ENCODE results near the gene CNBD2. TPM values are rescaled to one million over a fixed set of nuclear protein-coding genes. Genes with fewer than 3 reads are reported as not detected.
"Not testable (repeated sequence)": the region's sequence is repeated elsewhere in the genome, so short reads cannot be mapped to it uniquely, and the experiment has no call there.

The CNBD2 gene
- total RNA-seq, 2 experiments from 2014 or later, result 2.9 to 3.5 TPM

GRCh38 chr20:35992713-35993335 lies 24.4 kb downstream of the CNBD2 start:
- DNase-seq, result peak; percentile 61
- Mint-ChIP-seq H3K4me1 (peaks cover 4% of the 10 kb centered on the region), H3K27me3 (peaks cover 3% of the 10 kb centered on the region), H3K27ac (no peak overlapping the region), H3K4me3 (no peak overlapping the region), H3K9me3 (ENCODE audit: low read depth) (no peaks in the 10 kb centered on the region), H3K36me3 (ENCODE audit: low read depth) (no peaks in the 10 kb centered on the region)
- ChIA-PET CTCF (interaction anchor here (0.5 to 6.5 kb wide), 61 partner anchors 8 to 1175 kb away, joined by 3 to 213 read pairs (median 4); partner anchors contain the start of genes CNBD2 and SCAND1), POLR2A (interaction anchor here (0.8 kb wide), 1 partner anchor 39 kb away, joined by 3 read pairs; the partner anchor contains the start of gene SCAND1)
- intact Hi-C loops (cut with DNase I, micrococcal nuclease), result loop anchor here (1.0 to 10.0 kb wide), 3 partner anchors 206 to 452 kb away; no protein-coding TSS in a partner anchor
- peak; percentile 85 for ATAC-seq

- intact Hi-C loops (cut with DNase I, micrococcal nuclease), result loop anchor here (1.0 to 10.0 kb wide), 2 partner anchors 143 to 450 kb away; no protein-coding TSS in a partner anchor
- ChIA-PET POLR2A (no interaction called here), CTCF (interaction anchor here (0.6 to 6.5 kb wide), 22 partner anchors 9 to 677 kb away, joined by 3 to 213 read pairs (median 4); no protein-coding TSS in a partner anchor)
- Mint-ChIP-seq H3K27ac (no peak overlapping the region), H3K4me1 (peaks cover 4% of the 10 kb centered on the region), H3K9me3 (ENCODE audit: low read depth) (no peaks in the 10 kb centered on the region), H3K27me3 (peaks cover 2% of the 10 kb centered on the region), H3K4me3 (no peak overlapping the region), H3K36me3 (ENCODE audit: low read depth) (no peaks in the 10 kb centered on the region)
- ATAC-seq (peak; percentile 90), DNase-seq (peak; percentile 91)
These were observed 26.6 kb downstream of the CNBD2 start for GRCh38 chr20:35994994-35995453.

- H3K4me1 Mint-ChIP-seq; H3K4me3 Mint-ChIP-seq; H3K9me3 Mint-ChIP-seq (ENCODE audit: low read depth); H3K36me3 Mint-ChIP-seq (ENCODE audit: low read depth); DNase-seq; H3K27ac Mint-ChIP-seq; POLR2A ChIA-PET; ATAC-seq; H3K27me3 Mint-ChIP-seq: not testable (repeated sequence)
- intact Hi-C loops (cut with DNase I, micrococcal nuclease), result loop anchor here in 1 of 2 experiments (10.0 kb wide), 1 partner anchor 448 kb away; no protein-coding TSS in a partner anchor
- CTCF ChIA-PET, result interaction anchor here (0.6 to 6.5 kb wide), 4 partner anchors 15 to 379 kb away, joined by 3 to 213 read pairs (median 4); no protein-coding TSS in a partner anchor
These were observed 28.1 kb downstream of the CNBD2 start for GRCh38 chr20:35996492-35996891.

- DNase-seq; H3K36me3 Mint-ChIP-seq (ENCODE audit: low read depth); ATAC-seq; H3K27me3 Mint-ChIP-seq; intact Hi-C loops (cut with DNase I, micrococcal nuclease); CTCF ChIA-PET; H3K4me1 Mint-ChIP-seq; H3K4me3 Mint-ChIP-seq; POLR2A ChIA-PET; H3K27ac Mint-ChIP-seq: not testable (repeated sequence)
- H3K9me3 Mint-ChIP-seq (ENCODE audit: low read depth), result peaks cover 14% of the 10 kb centered on the region
These were observed 32.9 kb downstream of the CNBD2 start for GRCh38 chr20:36001331-36001730.

- no peak for DNase-seq
- Mint-ChIP-seq H3K4me3 (no peak overlapping the region), H3K27ac (no peak overlapping the region), H3K4me1 (no peaks in the 10 kb centered on the region), H3K36me3 (ENCODE audit: low read depth) (peaks cover 4% of the 10 kb centered on the region), H3K9me3 (ENCODE audit: low read depth) (peaks cover 14% of the 10 kb centered on the region), H3K27me3 (no peaks in the 10 kb centered on the region)
- POLR2A ChIA-PET, result no interaction called here
- ATAC-seq, result no peak
- CTCF ChIA-PET, result interaction anchor here (0.8 to 2.1 kb wide), 5 partner anchors 8 to 200 kb away, joined by 3 to 9 read pairs (median 5); no protein-coding TSS in a partner anchor
- intact Hi-C loops (cut with DNase I, micrococcal nuclease), result no loop called here
These were observed 34.5 kb downstream of the CNBD2 start for GRCh38 chr20:36002855-36003254.

- intact Hi-C loops (cut with DNase I, micrococcal nuclease), result no loop called here
- H3K27ac Mint-ChIP-seq, result no peak overlapping the region
- ChIA-PET CTCF (interaction anchor here (0.7 to 2.1 kb wide), 5 partner anchors 9 to 199 kb away, joined by 3 to 9 read pairs (median 5); no protein-coding TSS in a partner anchor), POLR2A (no interaction called here)
- DNase-seq (no peak), ATAC-seq (no peak)
- H3K9me3 Mint-ChIP-seq (ENCODE audit: low read depth), result peaks cover 14% of the 10 kb centered on the region
- H3K27me3 Mint-ChIP-seq, result no peaks in the 10 kb centered on the region
- H3K4me3 Mint-ChIP-seq, result no peak overlapping the region
- no peaks in the 10 kb centered on the region for H3K4me1 Mint-ChIP-seq
- peaks cover 4% of the 10 kb centered on the region for H3K36me3 Mint-ChIP-seq (ENCODE audit: low read depth)
These were observed 35.7 kb downstream of the CNBD2 start for GRCh38 chr20:36004045-36004444.

GRCh38 chr20:36008461-36009035 lies 40.2 kb downstream of the CNBD2 start:
- DNase-seq (no peak), ATAC-seq (no peak)
- ChIA-PET POLR2A (interaction anchor here (0.6 kb wide), 1 partner anchor 240 kb away, joined by 3 read pairs; no protein-coding TSS in a partner anchor), CTCF (interaction anchor here (0.7 to 7.2 kb wide), 5 partner anchors 10 to 191 kb away, joined by 3 to 39 read pairs (median 5); no protein-coding TSS in a partner anchor)
- Mint-ChIP-seq H3K4me3 (no peak overlapping the region), H3K27me3 (no peaks in the 10 kb centered on the region), H3K27ac (no peak overlapping the region), H3K9me3 (ENCODE audit: low read depth) (peaks cover 4% of the 10 kb centered on the region), H3K36me3 (ENCODE audit: low read depth) (no peaks in the 10 kb centered on the region), H3K4me1 (no peaks in the 10 kb centered on the region)
- intact Hi-C loops (cut with DNase I, micrococcal nuclease), result no loop called here

GRCh38 chr20:36010076-36010475 lies 41.7 kb downstream of the CNBD2 start:
- POLR2A ChIA-PET, result no interaction called here
- no peak for ATAC-seq
- intact Hi-C loops (cut with DNase I, micrococcal nuclease), result no loop called here
- DNase-seq, result no peak
- CTCF ChIA-PET, result interaction anchor here (2.0 to 7.2 kb wide), 2 partner anchors 15 to 18 kb away, joined by 8 to 39 read pairs; no protein-coding TSS in a partner anchor
- no peaks in the 10 kb centered on the region for H3K36me3 Mint-ChIP-seq (ENCODE audit: low read depth)
- H3K27ac Mint-ChIP-seq, result no peak overlapping the region
- no peaks in the 10 kb centered on the region for H3K27me3 Mint-ChIP-seq
- H3K4me3 Mint-ChIP-seq, result no peak overlapping the region
- H3K9me3 Mint-ChIP-seq (ENCODE audit: low read depth), result no peaks in the 10 kb centered on the region
- H3K4me1 Mint-ChIP-seq, result no peaks in the 10 kb centered on the region

- no peaks in the 10 kb centered on the region for H3K4me1 Mint-ChIP-seq
- H3K4me3 Mint-ChIP-seq, result no peak overlapping the region
- no peak overlapping the region for H3K27ac Mint-ChIP-seq
- ChIA-PET CTCF (interaction anchor here (0.6 to 7.2 kb wide), 4 partner anchors 14 to 188 kb away, joined by 3 to 39 read pairs (median 4); no protein-coding TSS in a partner anchor), POLR2A (no interaction called here)
- H3K36me3 Mint-ChIP-seq (ENCODE audit: low read depth), result no peaks in the 10 kb centered on the region
- no peaks in the 10 kb centered on the region for H3K27me3 Mint-ChIP-seq
- intact Hi-C loops (cut with DNase I, micrococcal nuclease), result no loop called here
- no peak for DNase-seq
- no peak for ATAC-seq
- H3K9me3 Mint-ChIP-seq (ENCODE audit: low read depth), result no peaks in the 10 kb centered on the region
These were observed 42.4 kb downstream of the CNBD2 start for GRCh38 chr20:36010825-36011224.

GRCh38 chr20:36015806-36016403 lies 47.5 kb downstream of the CNBD2 start:
- Mint-ChIP-seq H3K27me3 (no peaks in the 10 kb centered on the region), H3K9me3 (ENCODE audit: low read depth) (no peaks in the 10 kb centered on the region), H3K27ac (no peak overlapping the region), H3K4me3 (no peak overlapping the region), H3K4me1 (no peaks in the 10 kb centered on the region), H3K36me3 (ENCODE audit: low read depth) (no peaks in the 10 kb centered on the region)
- no peak for DNase-seq
- intact Hi-C loops (cut with DNase I, micrococcal nuclease), result no loop called here
- no peak for ATAC-seq
- POLR2A ChIA-PET, result no interaction called here
- CTCF ChIA-PET, result interaction anchor here (2.6 kb wide), 1 partner anchor 23 kb away, joined by 13 read pairs; no protein-coding TSS in a partner anchor
